Neural progenitor cell (in vitro differentiated cells): ENCODE measurements around the gene C1RL.

Experiments
- CTCF ChIP-seq: fragments of 200-600 bp; sonication (generic); IDR thresholded peaks from 2 replicates; pipeline ENCODE4 v1.5.1; 2017; ENCODE audit warnings: antibody characterized with exemption, mild to moderate bottlenecking
- EZH2 ChIP-seq: fragments of 200-600 bp; sonication (generic); IDR thresholded peaks from 2 replicates; pipeline ENCODE4 v1.6.1; 2017; ENCODE audit warnings: antibody characterized with exemption, mild to moderate bottlenecking, moderate library complexity
- EZH2phosphoT487 ChIP-seq: fragments of 200-600 bp; sonication (generic); IDR thresholded peaks from 2 replicates; pipeline ENCODE4 v1.6.1; 2017; ENCODE audit warnings: antibody characterized with exemption

GRCh38 chr12:7146228-7146627 lies 37.2 kb upstream of the C1RL start:
- TF ChIP-seq CTCF, result no peak
- TF ChIP-seq EZH2, result no peak
- no peak for TF ChIP-seq EZH2phosphoT487
